PC-3 (cell line): Measurements from ENCODE around the gene DIP2B. TPM values are rescaled to one million over a fixed set of nuclear protein-coding genes. Genes with fewer than 3 reads are reported as not detected.

Experiments
- ATAC-seq: fragments of 200-7000 bp; cut with Tn5 transposase; 2 replicates; pipeline ENCODE4 v1.9.1; 2020; ENCODE audit warnings: mild to moderate bottlenecking, moderate library complexity
- BruUV-seq: library from RNA; stranded (reverse); fragments of 400-500 nt; replicated peaks from 2 replicates; lab custom pipeline; 2021; lab: Mats Ljungman, UMichigan
- CTCF ChIA-PET: fragments of 300-600 bp; sonication (Branson Sonifier 250); formaldehyde crosslinking; loops from one replicate; lab custom pipeline; 2022; ENCODE audit warnings: antibody characterized with exemption; lab: Charles Lee
- POLR2A ChIA-PET: fragments of 300-600 bp; sonication (Branson Sonifier 250); formaldehyde crosslinking; loops from one replicate; lab custom pipeline; 2022; ENCODE audit warnings: antibody characterized with exemption; ENCODE audit not compliant: unreplicated experiment; lab: Charles Lee
- DNase-seq: peaks from one replicate; pipeline ENCODE4 v3.0.0-alpha.2; 2015
- H2AFZ ChIP-seq: fragments of 300-600 bp; sonication (generic); 2 replicates; pipeline ENCODE4 v1.6.0; 2016; ENCODE audit warnings: antibody characterized with exemption, low read length
- H3F3A ChIP-seq: fragments of 300-600 bp; sonication (generic); one replicate; pipeline ENCODE4 v1.6.0; 2017; ENCODE audit warnings: antibody characterized with exemption, low read length, control low read depth, mild to moderate bottlenecking; ENCODE audit not compliant: unreplicated experiment
- H3K27ac ChIP-seq: fragments of 300-600 bp; sonication (generic); 2 replicates; pipeline ENCODE4 v1.5.1; 2016; ENCODE audit warnings: mild to moderate bottlenecking, low read length
- H3K27me3 ChIP-seq: fragments of 300-600 bp; sonication (generic); 2 replicates; pipeline ENCODE4 v1.6.1; 2016; ENCODE audit warnings: low read length, mixed read lengths
- H3K36me3 ChIP-seq: fragments of 300-600 bp; sonication (generic); 2 replicates; pipeline ENCODE4 v1.6.1; 2016; ENCODE audit warnings: low read depth, mixed run types, low read length, mixed read lengths
- H3K4me1 ChIP-seq: fragments of 300-600 bp; sonication (generic); 2 replicates; pipeline ENCODE4 v1.5.1; 2016; ENCODE audit warnings: low read length; ENCODE audit not compliant: insufficient read depth
- H3K4me2 ChIP-seq: fragments of 300-600 bp; sonication (generic); 2 replicates; pipeline ENCODE4 v1.6.0; 2016; ENCODE audit warnings: low read length
- H3K4me3 ChIP-seq: fragments of 300-600 bp; sonication (generic); 2 replicates; pipeline ENCODE4 v1.5.1; 2016; ENCODE audit warnings: mild to moderate bottlenecking, low read length, mixed read lengths
- H3K79me2 ChIP-seq: fragments of 300-600 bp; sonication (generic); 2 replicates; pipeline ENCODE4 v1.6.1; 2017; ENCODE audit warnings: low read length, mixed read lengths
- H3K9ac ChIP-seq: fragments of 300-600 bp; sonication (generic); 2 replicates; pipeline ENCODE4 v1.6.0; 2016; ENCODE audit warnings: mild to moderate bottlenecking, low read length
- H3K9me2 ChIP-seq: fragments of 300-600 bp; sonication (generic); replicated peaks from 2 replicates; pipeline ENCODE4 v1.6.1; 2016; ENCODE audit warnings: mixed run types, low read length, mixed read lengths
- H3K9me3 ChIP-seq: fragments of 300-600 bp; sonication (generic); 2 replicates; pipeline ENCODE4 v1.6.1; 2016; ENCODE audit warnings: low read length, mixed read lengths
- H4K20me1 ChIP-seq: fragments of 300-600 bp; sonication (generic); 2 replicates; pipeline ENCODE4 v1.6.1; 2016; ENCODE audit warnings: low read length, mixed read lengths
- CTCF ChIP-seq: fragments of 300-600 bp; sonication (generic); conservative IDR thresholded peaks from 2 replicates; pipeline ENCODE4 v1.5.1; 2017; ENCODE audit warnings: antibody characterized with exemption, low read depth, mild to moderate bottlenecking, low read length
- EZH2 ChIP-seq: fragments of 300-600 bp; sonication (generic); IDR thresholded peaks from one replicate; pipeline ENCODE4 v1.6.1; 2017; ENCODE audit warnings: antibody characterized with exemption, mild to moderate bottlenecking, low read length; ENCODE audit not compliant: unreplicated experiment
- EZH2phosphoT487 ChIP-seq: fragments of 300-600 bp; sonication (generic); IDR thresholded peaks from 2 replicates; pipeline ENCODE4 v1.6.1; 2018; ENCODE audit warnings: mild to moderate bottlenecking, antibody characterized with exemption, low read length, borderline replicate concordance
- intact Hi-C: fragments of 100-400 bp; cut with micrococcal nuclease; formaldehyde crosslinking; loops from 2 replicates; pipeline ENCODE4 v1.9.0; 2023
- total RNA-seq: library from RNA; depleted of rRNA; stranded (reverse); fragments of >200 nt; gene quantifications from 2 replicates; pipeline ENCODE4 v1.2.3, GENCODE V29; 2014

DIP2B gene
- total RNA-seq, 1 experiment from 2014 or later, result 36.3 TPM

GRCh38 chr12:50776749-50777728, 272.3 kb downstream of the DIP2B start:
- no peak overlapping the region for H2AFZ ChIP-seq
- peaks cover 11% of the 10 kb centered on the region for H3K4me1 ChIP-seq
- ChIA-PET POLR2A (no interaction called here), CTCF (no interaction called here)
- no peaks in the 10 kb centered on the region for H3K36me3 ChIP-seq
- TF ChIP-seq CTCF (no peak), EZH2 (no peak), EZH2phosphoT487 (no peak)
- no peak overlapping the region for H3K4me3 ChIP-seq
- DNase-seq (no peak), ATAC-seq (no peak)
- H3K9me2 ChIP-seq, result no peaks in the 10 kb centered on the region
- no peak overlapping the region for H3K27ac ChIP-seq
- intact Hi-C loops, result no loop called here
- H4K20me1 ChIP-seq, result no peaks in the 10 kb centered on the region
- H3K9me3 ChIP-seq, result no peaks in the 10 kb centered on the region
- no peak overlapping the region for H3K9ac ChIP-seq
- H3K27me3 ChIP-seq, result no peaks in the 10 kb centered on the region
- no TSS peak for BruUV-seq
- H3K79me2 ChIP-seq, result peaks cover 73% of the 10 kb centered on the region
- no peak overlapping the region for H3K4me2 ChIP-seq
- peaks cover 3% of the 10 kb centered on the region for H3F3A ChIP-seq

GRCh38 chr12:50778663-50779590, 274.1 kb downstream of the DIP2B start:
- no peaks in the 10 kb centered on the region for H3K9me2 ChIP-seq
- ATAC-seq, result no peak
- TF ChIP-seq CTCF (no peak), EZH2phosphoT487 (no peak), EZH2 (no peak)

More at GRCh38 chr12:50778663-50779590, 274.1 kb downstream of the DIP2B start:
- BruUV-seq, result no TSS peak
- H4K20me1 ChIP-seq, result no peaks in the 10 kb centered on the region
- no peaks in the 10 kb centered on the region for H3K36me3 ChIP-seq
- POLR2A ChIA-PET, result interaction anchor here (0.7 kb wide), 2 partner anchors 170 to 1543 kb away, joined by 4 to 20 read pairs; no protein-coding TSS in a partner anchor
- H3K27ac ChIP-seq, result no peak overlapping the region
- H3K79me2 ChIP-seq, result peaks cover 62% of the 10 kb centered on the region
- H3K9me3 ChIP-seq, result no peaks in the 10 kb centered on the region
- DNase-seq, result no peak
- no peak overlapping the region for H3K9ac ChIP-seq
- intact Hi-C loops, result no loop called here
- H2AFZ ChIP-seq, result no peak overlapping the region
- no peaks in the 10 kb centered on the region for H3F3A ChIP-seq
- peaks cover 6% of the 10 kb centered on the region for H3K4me1 ChIP-seq
- CTCF ChIA-PET, result no interaction called here
- no peak overlapping the region for H3K4me2 ChIP-seq
- no peaks in the 10 kb centered on the region for H3K27me3 ChIP-seq
- no peak overlapping the region for H3K4me3 ChIP-seq
